ENCODE data around the gene PPP1R3A.
"Not testable (repeated sequence)": the region's sequence is repeated elsewhere in the genome, so short reads cannot be mapped to it uniquely, and the experiment has no call there.

The PPP1R3A gene, protein sequence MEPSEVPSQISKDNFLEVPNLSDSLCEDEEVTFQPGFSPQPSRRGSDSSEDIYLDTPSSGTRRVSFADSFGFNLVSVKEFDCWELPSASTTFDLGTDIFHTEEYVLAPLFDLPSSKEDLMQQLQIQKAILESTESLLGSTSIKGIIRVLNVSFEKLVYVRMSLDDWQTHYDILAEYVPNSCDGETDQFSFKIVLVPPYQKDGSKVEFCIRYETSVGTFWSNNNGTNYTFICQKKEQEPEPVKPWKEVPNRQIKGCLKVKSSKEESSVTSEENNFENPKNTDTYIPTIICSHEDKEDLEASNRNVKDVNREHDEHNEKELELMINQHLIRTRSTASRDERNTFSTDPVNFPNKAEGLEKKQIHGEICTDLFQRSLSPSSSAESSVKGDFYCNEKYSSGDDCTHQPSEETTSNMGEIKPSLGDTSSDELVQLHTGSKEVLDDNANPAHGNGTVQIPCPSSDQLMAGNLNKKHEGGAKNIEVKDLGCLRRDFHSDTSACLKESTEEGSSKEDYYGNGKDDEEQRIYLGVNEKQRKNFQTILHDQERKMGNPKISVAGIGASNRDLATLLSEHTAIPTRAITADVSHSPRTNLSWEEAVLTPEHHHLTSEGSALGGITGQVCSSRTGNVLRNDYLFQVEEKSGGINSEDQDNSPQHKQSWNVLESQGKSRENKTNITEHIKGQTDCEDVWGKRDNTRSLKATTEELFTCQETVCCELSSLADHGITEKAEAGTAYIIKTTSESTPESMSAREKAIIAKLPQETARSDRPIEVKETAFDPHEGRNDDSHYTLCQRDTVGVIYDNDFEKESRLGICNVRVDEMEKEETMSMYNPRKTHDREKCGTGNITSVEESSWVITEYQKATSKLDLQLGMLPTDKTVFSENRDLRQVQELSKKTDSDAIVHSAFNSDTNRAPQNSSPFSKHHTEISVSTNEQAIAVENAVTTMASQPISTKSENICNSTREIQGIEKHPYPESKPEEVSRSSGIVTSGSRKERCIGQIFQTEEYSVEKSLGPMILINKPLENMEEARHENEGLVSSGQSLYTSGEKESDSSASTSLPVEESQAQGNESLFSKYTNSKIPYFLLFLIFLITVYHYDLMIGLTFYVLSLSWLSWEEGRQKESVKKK
- total RNA-seq = 0 reads per million in 2 donors

DNA sequence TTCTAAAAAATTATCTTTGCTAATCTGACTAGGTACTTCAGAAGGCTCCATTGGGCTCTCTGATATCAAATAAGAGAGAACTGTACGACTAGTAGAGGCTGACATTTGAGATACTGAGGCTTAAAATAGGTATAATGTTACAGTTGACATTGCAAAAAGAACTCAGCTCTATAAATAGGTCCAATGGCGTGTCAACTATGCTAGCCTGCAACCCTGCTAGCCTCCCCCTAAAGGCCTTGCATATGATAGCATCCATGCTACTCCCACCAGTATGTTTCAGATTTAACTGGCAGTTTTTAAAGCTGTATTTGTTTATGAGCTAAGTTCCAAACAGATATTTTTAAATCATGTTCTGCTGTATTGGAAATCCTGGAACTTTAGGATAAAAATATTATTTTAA is at the start of gene PPP1R3A:
Gene PPP1R3A (minus strand): TSS at position 64 of the 400 bp plus-strand sequence. CDS start 13 bp downstream, at position 51.
- DNase-seq = no peak

DNA sequence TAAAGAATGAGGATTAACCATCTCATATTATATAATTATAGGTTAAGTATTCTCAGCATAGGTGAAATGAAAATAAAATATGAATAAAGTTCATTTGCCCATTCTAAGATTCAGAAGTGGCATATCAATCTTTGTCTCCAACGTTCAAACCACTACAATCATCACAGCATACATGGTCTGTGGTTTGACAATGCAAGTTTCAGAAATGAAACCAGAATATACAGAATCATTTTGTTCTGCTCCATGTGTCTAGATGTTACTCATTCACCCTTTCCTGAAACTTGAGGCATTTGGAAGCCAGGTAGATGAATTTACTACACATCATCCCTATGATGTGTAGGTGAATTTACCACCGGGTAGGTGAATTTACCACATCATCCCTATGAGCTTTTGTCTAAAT is 44.5 kb upstream of the PPP1R3A start:
- no peak for DNase-seq

DNA sequence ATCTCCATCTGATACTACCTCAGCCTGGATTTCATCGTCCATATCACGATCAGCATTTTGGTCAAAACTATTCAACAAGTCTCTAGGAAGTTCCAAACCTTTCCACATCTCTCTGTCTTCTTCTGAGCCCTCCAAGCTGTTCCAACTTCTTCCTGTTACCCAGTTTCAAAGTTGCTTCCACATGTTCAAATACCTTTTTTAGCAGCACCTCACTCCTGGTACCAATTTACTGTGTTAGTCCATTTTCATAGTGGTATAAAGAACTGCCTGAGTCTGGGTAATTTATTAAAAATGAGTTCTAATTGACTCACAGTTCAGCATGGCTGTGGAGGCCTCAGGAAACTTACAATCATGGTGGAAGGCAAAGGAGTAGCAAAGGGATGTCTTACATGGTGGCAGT is 41.1 kb upstream of the PPP1R3A start:
- DNase-seq = no peak

DNA sequence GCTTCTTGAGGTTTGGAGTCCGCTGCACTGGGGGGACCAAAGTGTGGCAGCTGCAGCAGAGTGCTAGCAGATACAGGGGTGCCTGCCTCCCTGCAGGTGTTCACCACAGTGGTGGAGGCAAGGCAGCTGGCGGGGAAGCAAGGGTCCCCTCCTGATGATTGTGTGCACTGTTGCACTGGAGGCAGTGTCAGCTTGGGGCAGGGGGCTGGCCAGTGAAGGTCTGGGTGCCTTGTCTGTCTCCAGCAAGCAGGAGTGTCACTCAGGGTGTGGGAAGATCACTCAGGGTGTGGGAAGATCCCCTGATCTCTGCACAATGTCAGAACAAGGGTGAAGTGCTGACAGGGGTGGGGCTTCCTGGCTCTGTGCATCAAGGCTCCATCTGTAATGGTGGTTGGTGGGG is 36.3 kb upstream of the PPP1R3A start:
- DNase-seq = no peak

DNA sequence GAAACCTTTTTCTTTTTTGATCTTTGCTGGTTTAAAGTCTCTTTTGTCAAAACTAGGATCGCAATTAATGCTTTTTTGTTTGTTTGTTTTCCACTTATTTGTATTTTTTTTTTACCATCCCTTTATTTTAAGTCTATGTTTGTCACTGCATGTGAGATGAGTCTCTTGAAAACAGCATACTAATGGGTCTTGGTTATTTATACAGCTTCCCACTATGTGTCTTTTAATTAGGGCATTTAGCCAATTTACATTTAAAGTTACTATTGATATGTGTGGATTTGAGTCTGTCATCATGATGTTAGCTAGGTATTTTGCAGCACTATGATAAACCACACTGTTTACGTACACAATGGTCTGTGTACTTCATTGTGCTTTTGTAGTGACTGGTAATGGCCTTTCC is 34.7 kb upstream of the PPP1R3A start:
- no peak for DNase-seq

DNA sequence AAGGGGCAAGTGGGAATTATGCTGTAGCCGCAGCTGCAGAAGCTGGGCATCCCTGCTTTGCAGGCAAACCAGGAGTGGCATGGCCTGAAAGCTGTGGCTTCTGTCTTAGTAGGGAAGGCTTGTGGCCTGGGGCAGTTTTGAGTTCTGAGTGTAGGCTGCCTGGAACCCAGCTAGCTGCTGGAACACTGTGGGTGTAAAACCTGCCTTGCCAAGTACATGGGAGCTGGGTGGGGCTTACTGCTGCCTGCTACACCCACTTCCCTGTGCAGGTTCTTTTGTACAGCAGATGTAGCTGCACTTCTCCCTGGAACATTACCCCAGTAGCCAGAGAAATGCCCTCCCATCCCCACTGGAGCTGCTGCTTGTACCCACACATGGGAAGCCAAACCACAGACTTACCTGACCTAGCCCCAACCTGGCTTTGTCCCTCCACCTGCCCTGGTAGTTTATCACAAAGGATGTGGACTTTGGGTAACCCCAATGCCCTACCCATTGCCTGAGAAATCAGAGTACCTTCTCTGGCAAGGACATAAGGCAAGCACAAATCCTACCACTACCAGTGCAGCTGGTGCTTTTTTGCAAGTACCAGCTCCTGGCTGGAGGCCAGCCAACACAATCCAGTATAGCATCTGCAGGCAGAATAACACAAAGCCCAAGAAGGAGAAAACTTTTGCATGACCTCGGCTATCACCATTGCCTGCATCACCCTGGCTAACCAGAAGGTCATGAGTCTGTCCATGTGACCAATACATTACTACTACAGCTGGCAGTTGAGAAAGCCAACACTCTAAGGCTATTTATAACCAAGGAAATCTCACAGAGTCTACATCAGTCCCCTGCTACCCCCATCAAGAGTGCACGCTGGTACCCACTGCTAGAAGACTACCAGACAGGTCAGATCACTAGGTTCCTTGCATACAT is 26.5 kb upstream of the PPP1R3A start:
- no peak for DNase-seq

DNA sequence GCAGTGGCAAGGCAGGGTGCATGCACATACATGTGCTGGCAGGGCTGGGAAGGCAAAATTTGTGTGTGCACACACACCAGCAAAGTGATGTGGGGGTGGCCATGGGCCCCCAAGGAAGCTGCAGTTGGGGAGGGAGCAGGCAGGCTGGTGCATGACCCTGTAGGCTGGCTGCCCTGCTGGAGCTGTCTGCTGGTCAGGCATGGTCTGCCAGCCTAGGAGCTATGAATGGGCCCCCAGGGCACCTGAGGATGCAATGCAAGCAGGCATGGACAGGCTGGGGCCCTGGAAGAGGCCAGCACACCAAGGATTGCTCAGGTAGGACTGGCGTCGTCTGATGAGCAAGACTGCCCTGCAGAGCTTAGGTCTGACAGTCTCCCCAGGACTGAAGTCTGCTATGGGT is 18.2 kb upstream of the PPP1R3A start:
- DNase-seq = no peak

DNA sequence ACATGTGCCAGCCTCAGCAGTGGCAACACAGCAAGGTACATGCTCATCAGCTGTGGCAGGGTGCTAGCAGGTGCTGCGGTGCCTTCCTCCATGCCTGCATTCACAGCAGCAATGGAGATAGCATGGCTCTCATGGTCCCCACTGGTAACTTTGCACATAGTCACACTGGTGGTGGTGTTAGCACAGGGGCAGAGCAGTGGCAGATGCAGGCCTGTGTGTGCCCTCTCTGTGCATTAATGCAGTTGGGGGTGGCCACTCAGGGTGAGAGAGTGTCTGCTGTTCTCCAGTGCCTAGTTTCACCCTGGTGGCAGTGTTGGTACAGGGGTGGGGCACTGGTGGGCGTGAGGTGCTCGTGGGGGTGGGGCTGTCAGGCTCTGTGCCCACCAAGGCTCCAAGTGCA is 17.7 kb upstream of the PPP1R3A start:
- no peak for DNase-seq

DNA sequence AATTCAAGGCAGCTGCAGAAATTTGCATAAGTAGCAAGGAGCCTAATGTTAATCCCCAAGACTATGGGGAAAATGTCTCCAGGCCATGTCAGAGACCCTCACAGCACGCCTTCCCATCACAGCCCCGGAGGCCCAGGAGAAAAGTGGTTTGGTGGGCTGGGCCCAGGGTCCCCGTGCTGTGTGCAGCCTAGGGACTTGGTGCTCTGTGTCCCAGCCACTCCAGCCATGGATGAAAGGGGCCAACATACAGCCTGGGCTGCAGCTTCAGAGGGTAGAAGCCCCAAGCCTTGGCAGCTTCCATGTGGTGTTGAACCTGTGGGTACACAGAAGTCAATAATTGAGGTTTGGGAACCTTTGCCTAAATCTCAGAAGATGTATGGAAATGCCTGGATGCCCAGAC is 10.6 kb upstream of the PPP1R3A start:
- DNase-seq = not testable (repeated sequence)

DNA sequence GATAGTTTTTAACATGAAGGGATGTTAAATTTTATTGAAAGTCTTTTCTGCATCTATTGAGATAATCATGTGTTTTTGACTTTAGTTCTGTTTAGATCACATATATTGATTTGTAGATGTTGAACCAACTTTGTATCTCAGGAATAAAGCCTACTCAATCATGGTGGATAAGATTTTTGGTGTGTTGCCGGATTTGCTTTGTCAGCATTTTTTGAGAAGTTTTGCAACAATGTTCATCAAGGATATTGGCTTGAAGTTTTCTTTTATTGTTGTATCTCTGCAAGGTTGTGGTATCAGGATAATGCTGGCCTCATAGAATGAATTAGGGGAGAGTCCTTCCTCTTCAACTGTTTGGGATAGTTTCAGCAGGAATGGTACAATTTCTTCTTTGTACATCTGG is 9.3 kb upstream of the PPP1R3A start:
- no peak for DNase-seq

DNA sequence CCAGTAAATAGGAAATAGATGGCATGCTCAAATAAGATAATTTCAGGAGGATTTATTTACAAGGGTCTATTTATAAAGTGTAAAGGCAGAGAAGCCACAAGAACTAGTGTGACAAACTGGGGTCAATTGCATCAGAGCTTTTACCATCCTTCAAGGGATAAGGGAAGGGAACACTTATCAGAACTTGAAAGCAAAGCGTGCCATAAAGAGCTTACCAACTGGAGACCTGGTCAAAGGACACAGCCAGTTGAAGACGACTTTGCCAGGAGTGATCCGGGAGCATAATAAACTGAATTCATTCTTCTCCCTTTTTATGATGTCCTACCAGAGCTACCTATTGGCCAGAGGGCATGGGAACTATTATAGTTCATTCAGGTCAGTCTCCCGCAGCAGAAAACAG is 3.2 kb upstream of the PPP1R3A start:
- DNase-seq = no peak

DNA sequence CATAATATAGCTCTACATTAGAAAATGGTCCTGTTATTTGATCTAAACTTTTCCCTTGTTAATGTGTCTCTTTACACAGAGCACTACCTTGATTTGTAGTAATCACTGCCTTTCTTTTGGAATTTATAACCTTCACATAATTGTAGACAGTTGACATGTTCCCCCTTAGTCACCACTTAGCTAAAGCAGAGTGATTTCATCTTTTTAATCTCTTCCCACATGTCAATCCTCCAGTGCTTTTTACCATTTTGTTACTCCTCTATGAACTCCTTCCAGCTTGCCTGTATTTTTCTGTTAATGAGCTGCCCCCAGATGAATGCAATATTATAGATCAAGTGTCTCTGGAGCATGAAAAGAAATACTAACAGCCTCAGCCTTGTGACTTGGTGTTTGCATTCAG is 2.6 kb upstream of the PPP1R3A start:
- no peak for DNase-seq

DNA sequence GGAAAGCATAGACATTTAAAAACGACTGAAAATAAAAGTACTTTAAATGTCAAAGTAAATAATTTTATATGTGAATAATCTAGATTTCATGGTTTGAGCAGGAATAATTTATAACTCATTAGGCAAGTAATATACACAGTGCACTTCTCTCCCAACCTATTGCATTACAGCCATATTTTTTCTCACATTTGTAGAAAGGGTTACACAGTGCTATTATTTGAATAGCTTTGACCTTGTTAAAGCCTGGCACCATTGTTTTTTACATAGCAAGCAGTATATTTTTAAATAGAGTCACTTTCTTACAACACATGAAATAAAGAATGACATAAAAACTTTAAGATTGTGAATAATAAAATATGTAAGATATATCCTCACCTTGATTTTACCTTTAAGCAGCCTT is 969 bp downstream of the PPP1R3A start:
- DNase-seq = no peak

DNA sequence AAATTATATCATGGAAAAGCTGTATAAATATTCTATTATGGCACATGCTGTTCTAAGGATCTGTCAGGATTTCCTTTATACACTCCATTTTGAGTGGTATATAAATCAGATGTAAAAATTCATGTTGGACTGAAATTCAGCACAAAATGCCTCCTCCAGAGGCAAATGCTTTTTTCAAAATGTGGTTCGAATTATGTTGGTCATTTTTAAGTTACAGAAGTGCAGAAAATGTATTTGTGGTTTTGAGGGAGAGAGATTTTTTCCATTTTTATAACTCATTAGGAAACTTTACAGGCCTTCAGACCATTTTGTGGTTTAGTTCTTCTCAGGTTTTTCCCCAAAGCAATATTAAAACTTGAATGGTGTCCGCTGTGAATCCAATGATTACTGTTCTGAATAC is 2.9 kb downstream of the PPP1R3A start:
- DNase-seq = no peak

DNA sequence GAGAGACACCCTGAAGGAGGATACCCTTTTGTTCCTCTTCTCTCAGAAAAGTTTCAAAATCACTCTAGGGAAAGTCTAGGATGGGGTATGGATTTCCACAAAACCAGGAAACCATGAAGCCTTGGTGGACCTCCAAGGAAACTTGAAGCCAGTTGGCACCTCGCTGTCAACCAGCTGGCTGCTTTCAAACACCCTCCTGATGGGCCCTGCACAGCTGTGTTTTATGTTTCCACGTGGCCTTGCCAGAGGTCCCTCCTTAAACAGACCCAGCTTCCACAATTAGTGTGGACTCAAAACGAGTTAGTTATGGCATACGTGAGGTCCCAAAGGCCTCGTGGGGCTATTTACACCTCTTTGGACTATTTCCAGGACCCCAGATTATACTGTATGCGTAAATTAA is 5.9 kb downstream of the PPP1R3A start:
- no peak for DNase-seq

DNA sequence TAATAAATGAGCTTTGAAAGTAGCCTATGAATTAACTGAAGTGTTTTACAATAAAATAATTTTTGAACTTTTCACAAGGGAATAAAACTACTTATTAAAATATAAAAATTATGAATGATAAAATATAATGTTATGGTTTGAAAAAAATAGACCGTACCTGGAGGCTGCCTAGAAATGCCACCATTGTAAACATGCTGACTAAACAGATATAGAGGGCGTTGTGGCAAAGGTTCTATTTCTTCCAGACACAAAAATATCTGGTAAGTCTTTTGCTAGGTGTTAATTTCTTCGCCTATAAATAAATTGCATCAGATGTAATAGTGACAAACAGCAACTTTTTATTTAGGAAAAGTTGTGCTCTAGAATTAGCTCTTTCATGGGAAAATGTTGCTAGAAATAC is 11.2 kb downstream of the PPP1R3A start:
- DNase-seq = no peak

DNA sequence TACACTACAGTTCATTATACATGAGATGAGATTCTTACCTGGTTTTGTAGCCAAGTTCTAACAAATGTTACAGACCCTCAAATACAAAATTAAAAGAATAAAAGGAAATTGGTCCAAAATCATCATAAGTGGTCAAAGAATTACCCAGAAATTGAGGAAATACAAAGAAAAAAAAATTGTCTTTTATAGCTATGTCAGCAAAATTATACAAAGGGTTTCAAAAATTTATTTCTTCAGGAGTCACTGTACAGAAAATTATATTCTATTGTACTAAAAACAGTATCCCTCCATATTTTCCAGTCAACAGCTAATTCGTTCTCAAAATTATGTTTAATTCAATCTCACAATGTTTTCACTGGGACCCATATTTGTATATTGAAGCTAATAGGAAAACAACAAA is 14.3 kb downstream of the PPP1R3A start:
- no peak for DNase-seq

DNA sequence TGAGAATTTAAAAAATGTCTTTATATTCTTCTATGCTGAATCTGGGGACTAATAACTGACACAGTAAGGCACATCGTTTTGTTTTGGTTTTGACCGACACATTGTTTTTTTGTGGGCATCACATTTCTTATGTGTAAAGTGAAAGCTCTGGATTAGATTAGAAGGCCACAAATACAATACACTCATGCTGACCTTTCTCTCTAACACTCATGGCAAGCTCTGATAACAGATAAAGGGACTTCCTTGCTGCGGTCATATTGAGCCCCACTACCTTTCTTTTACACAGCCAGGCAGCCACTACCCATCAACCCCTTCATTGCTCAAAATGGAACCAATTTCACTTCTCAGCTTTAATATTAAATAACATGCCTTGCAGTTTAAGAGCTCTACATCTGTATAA is 26.0 kb downstream of the PPP1R3A start:
- no peak for DNase-seq

DNA sequence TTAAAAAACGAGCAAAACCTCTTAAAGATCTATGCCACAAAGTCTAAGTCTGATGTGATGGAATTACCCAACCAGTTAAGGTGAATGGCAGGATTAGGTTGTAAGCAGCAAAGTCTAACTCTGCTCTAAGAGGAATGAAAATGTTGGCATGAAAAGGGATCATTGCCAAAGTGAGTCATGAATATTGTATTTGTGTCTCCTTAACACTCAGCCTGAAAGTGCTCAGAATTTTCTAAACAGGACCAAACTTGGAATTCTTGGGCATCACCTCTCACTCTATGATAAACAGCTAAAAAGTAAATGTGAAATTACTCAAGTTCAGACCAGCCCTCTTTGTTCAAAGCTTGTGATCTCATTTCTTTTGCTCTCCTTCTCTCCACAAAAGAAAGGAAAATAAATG is 27.0 kb downstream of the PPP1R3A start:
- no peak for DNase-seq

DNA sequence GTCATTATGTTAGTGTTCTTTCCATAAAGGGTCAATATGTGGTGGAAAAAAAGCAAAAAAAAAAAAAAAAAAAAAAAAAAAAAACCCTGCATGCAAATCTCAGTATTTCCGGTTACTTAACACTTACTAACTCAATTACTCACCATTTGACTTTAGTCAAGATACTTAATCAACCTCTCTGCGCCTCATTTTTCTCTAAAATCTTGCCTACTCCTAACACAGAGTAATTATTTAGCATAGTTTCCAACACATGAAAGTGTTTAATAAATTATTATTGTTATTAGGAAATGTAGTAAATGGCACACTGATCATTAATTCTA is 27.8 kb downstream of the PPP1R3A start:
- no peak for DNase-seq

DNA sequence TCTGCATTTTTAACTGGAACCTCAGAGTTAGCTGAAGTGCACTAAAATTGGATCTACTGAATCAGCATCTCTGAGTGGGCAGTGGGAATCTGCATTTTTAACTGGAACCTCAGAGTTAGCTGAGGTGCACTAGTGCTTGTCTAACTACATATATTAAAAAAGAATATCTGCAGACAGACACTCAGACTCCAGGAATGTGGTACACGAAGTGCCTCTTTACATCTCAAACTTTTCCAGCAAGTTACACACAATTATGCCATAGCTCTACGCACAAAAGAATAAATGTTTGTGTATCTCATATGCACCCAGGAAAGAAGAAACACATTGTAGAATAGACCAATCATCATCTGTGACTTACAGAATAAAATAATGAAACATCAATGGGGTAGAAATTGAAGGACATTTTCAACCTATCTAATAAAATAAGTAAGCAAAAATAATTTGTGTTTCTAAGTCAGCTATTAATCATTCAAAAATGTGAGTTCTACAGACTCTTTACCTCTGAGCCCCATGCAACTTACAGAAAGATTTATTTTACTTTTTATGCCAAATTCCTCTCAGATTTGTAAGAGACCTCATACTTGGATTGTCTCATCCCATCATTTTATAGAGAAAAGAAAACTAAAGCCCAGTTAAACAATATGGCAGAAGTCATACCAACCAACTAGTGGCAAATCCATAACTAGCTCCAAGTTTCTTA is 28.3 kb downstream of the PPP1R3A start:
- no peak for DNase-seq

DNA sequence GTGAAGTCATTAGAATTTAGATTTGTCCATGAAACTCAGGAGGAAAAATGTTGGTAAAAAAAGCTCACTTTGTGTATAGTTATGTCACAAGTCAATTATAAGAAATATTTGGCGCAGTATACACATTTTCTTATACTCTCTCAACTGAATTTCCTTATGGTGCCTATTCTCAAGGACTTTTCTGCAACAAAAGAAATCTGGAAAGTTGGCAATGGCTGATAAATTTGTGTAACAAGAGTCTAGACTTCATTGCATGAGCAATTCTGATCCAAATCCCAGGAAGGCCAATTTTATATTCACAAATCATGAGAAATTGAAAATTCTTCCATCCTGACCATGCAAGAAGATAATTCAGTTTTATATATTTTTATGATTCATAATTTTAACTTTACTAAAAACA is 35.7 kb downstream of the PPP1R3A start:
- no peak for DNase-seq
